Measurements from ENCODE around the gene COPS8.

COPS8 gene

DNA sequence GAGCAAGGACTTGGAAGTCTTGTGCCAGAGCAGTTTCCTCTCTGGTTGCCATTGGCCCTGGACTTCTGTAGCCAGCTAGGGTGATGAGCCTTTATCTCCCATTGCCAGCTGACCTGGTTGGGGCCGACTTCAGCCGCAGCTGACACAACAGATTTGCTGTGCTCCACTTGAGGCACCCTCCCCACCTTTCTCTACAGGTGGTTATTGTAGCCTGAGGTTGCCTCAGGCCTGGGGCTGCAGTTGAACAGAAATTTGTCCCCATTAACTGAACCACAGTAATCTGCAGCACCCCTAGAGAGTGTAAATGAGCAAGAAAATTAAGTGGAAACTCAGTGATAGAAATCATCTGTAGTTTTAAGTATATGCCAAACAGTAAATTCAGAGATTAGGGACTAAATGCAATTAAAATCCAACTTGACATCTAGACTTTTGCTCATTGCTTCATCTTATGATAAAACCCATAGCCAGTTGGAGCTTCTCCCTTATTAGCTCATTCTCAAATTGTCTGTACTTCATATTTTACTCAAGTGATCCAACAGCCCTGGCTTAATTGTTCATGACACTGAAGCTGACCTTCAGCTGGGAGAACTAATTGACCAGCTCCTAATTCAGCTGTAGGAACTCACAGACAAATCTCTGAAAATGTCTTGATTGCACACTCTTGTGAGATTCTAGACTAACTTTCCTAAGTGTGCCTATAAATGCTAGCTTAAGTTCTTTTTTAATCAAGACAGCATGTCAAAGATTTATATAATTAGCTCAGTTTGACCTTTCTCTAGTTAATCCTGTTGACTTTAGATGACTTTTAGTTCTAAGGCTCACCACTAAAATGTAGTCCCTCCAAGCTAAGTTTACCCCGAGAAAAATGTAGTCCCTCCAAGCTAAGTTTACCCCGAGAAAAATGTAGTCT lies 48.9 kb downstream of the COPS8 start:
- Histone ChIP-seq H2AFZ (ENCODE audit: low read length) (no peak overlapping the region), H3K4me2 (ENCODE audit: low read length) (no peak overlapping the region)
- TF ChIP-seq, protein P1, sequence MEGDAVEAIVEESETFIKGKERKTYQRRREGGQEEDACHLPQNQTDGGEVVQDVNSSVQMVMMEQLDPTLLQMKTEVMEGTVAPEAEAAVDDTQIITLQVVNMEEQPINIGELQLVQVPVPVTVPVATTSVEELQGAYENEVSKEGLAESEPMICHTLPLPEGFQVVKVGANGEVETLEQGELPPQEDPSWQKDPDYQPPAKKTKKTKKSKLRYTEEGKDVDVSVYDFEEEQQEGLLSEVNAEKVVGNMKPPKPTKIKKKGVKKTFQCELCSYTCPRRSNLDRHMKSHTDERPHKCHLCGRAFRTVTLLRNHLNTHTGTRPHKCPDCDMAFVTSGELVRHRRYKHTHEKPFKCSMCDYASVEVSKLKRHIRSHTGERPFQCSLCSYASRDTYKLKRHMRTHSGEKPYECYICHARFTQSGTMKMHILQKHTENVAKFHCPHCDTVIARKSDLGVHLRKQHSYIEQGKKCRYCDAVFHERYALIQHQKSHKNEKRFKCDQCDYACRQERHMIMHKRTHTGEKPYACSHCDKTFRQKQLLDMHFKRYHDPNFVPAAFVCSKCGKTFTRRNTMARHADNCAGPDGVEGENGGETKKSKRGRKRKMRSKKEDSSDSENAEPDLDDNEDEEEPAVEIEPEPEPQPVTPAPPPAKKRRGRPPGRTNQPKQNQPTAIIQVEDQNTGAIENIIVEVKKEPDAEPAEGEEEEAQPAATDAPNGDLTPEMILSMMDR (IDR thresholded peaks at IDR 0.05; ENCODE audit: low read length), result no peak
- TF ChIP-seq EZH2 (IDR thresholded peaks at IDR 0.05; ENCODE audit: borderline replicate concordance, low read length), result no peak

GRCh38 chr2:237136824-237137223 lies 51.1 kb downstream of the COPS8 start:
- Histone ChIP-seq H3K9me2 (ENCODE audit: low read depth, low read length) (no peaks in the 10 kb centered on the region), H3F3A (ENCODE audit: insufficient read depth, low read length) (no peaks in the 10 kb centered on the region), H3K4me1 (ENCODE audit: insufficient read depth, low read length, severe bottlenecking) (no peaks in the 10 kb centered on the region), H3K4me2 (ENCODE audit: low read length) (no peak overlapping the region), H3K27me3 (ENCODE audit: insufficient read depth, low read length) (no peaks in the 10 kb centered on the region), H3K27ac (ENCODE audit: low read depth, low read length, poor library complexity, severe bottlenecking) (no peak overlapping the region), H3K9ac (ENCODE audit: low read length) (no peak overlapping the region), H4K20me1 (ENCODE audit: insufficient read depth, low read length) (no peaks in the 10 kb centered on the region), H3K4me3 (ENCODE audit: low read depth, low read length, poor library complexity, severe bottlenecking) (no peak overlapping the region), H2AFZ (ENCODE audit: low read length) (no peak overlapping the region), H3K79me2 (ENCODE audit: insufficient read depth, low read length) (no peaks in the 10 kb centered on the region), H3K36me3 (ENCODE audit: insufficient read depth, low read length) (no peaks in the 10 kb centered on the region; the same call in 1 of the 2 replicates), H3K9me3 (ENCODE audit: low read length) (no peaks in the 10 kb centered on the region)
- no peak for TF ChIP-seq EZH2 (IDR thresholded peaks at IDR 0.05; ENCODE audit: borderline replicate concordance, low read length)
- TF ChIP-seq, protein P1 (IDR thresholded peaks at IDR 0.05; ENCODE audit: low read length), result no peak

More for the DNA sequence above, 48.9 kb downstream of the COPS8 start:
- Histone ChIP-seq H3F3A (ENCODE audit: insufficient read depth, low read length) (no peaks in the 10 kb centered on the region), H3K79me2 (ENCODE audit: insufficient read depth, low read length) (no peaks in the 10 kb centered on the region), H3K36me3 (ENCODE audit: insufficient read depth, low read length) (no peaks in the 10 kb centered on the region; the same call in 1 of the 2 replicates), H3K9me3 (ENCODE audit: low read length) (no peaks in the 10 kb centered on the region), H3K27me3 (ENCODE audit: insufficient read depth, low read length) (no peaks in the 10 kb centered on the region), H3K4me1 (ENCODE audit: insufficient read depth, low read length, severe bottlenecking) (no peaks in the 10 kb centered on the region), H4K20me1 (ENCODE audit: insufficient read depth, low read length) (no peaks in the 10 kb centered on the region), H3K27ac (ENCODE audit: low read depth, low read length, poor library complexity, severe bottlenecking) (no peak overlapping the region), H3K9me2 (ENCODE audit: low read depth, low read length) (no peaks in the 10 kb centered on the region), H3K9ac (ENCODE audit: low read length) (no peak overlapping the region), H3K4me3 (ENCODE audit: low read depth, low read length, poor library complexity, severe bottlenecking) (no peak overlapping the region)

DNA sequence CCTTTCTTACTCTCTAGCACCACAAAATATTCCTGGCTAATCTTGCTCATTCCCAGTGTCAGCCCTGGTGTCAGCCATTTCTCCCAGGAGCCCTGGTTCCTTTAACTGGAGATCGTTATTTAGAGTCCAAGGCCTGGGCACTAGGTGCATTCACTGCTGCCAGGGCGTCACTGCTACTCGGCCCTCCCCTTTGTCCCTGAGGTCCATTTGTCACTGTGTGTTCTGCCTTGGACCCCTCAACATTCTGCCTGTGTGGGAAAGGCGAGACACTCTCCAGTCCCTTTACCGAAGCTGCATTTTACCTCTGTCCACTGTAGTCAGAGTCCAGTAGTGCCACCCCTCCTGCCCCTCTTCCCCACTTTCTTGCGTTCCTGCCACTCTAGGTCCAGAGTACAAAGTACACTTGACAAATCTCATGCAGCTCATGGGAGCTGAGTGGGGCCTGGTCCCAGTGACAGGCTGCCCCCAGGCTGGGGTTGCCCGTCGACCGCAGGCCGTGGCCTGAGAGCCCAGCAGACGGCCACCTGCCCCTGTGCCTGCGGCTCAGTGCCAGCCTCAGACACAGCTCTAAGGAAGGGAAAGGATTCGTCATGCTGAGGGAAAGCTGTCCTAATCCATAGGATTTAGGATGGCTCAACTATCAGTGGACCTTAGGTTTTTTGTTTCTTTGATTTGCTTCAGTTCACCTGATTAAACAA lies 52.1 kb downstream of the COPS8 start:
- no peak overlapping the region for H3K27ac ChIP-seq (ENCODE audit: low read depth, low read length, poor library complexity, severe bottlenecking)
- H3K9me3 ChIP-seq (ENCODE audit: low read length), result no peaks in the 10 kb centered on the region
- no peaks in the 10 kb centered on the region for H4K20me1 ChIP-seq (ENCODE audit: insufficient read depth, low read length)
- no peak overlapping the region for H3K9ac ChIP-seq (ENCODE audit: low read length)
- H3K36me3 ChIP-seq (ENCODE audit: insufficient read depth, low read length), result no peaks in the 10 kb centered on the region; the same call in 1 of the 2 replicates
- no peak overlapping the region for H3K4me3 ChIP-seq (ENCODE audit: low read depth, low read length, poor library complexity, severe bottlenecking)
- H2AFZ ChIP-seq (ENCODE audit: low read length), result no peak overlapping the region
- no peaks in the 10 kb centered on the region for H3K9me2 ChIP-seq (ENCODE audit: low read depth, low read length)
- no peak overlapping the region for H3K4me2 ChIP-seq (ENCODE audit: low read length)
- H3K79me2 ChIP-seq (ENCODE audit: insufficient read depth, low read length), result no peaks in the 10 kb centered on the region
- no peaks in the 10 kb centered on the region for H3F3A ChIP-seq (ENCODE audit: insufficient read depth, low read length)
- H3K4me1 ChIP-seq (ENCODE audit: insufficient read depth, low read length, severe bottlenecking), result no peaks in the 10 kb centered on the region
- TF ChIP-seq, protein P1 (IDR thresholded peaks at IDR 0.05; ENCODE audit: low read length), result no peak
- no peak for TF ChIP-seq EZH2 (IDR thresholded peaks at IDR 0.05; ENCODE audit: borderline replicate concordance, low read length)
- no peaks in the 10 kb centered on the region for H3K27me3 ChIP-seq (ENCODE audit: insufficient read depth, low read length)
